Type B pancreatic cell (in vitro differentiated cells): ENCODE data around the gene FRAS1. TPM values are rescaled to one million over a fixed set of nuclear protein-coding genes. Genes with fewer than 3 reads are reported as not detected.

Experiments
- DNase-seq: peaks from one replicate; pipeline ENCODE4 v3.0.0; 2021; ENCODE audit warnings: mixed read lengths; ENCODE audit not compliant: unreplicated experiment; ENCODE audit errors: extremely low spot score
- H3K27ac Mint-ChIP-seq: 2 replicates; pipeline ENCODE4 v1.8.0; 2021; ENCODE audit warnings: mild to moderate bottlenecking, mixed read lengths
- H3K27me3 Mint-ChIP-seq: 2 replicates; pipeline ENCODE4 v1.8.0; 2021; ENCODE audit warnings: mixed read lengths
- H3K36me3 Mint-ChIP-seq: 2 replicates; pipeline ENCODE4 v1.8.0; 2021; ENCODE audit warnings: mixed read lengths
- H3K4me1 Mint-ChIP-seq: one replicate; pipeline ENCODE4 v1.8.0; 2021; ENCODE audit warnings: mixed read lengths; ENCODE audit not compliant: unreplicated experiment
- H3K4me3 Mint-ChIP-seq: 2 replicates; pipeline ENCODE4 v1.8.0; 2021; ENCODE audit warnings: mild to moderate bottlenecking, mixed read lengths
- H3K9me3 Mint-ChIP-seq: 2 replicates; pipeline ENCODE4 v1.8.0; 2021; ENCODE audit warnings: mixed read lengths
- total RNA-seq: library from RNA; stranded (reverse); gene quantifications from 2 replicates; pipeline ENCODE4 v1.2.1, GENCODE V29; 2021; ENCODE audit warnings: low replicate concordance
- TF ChIP-seq, protein P1 (sequence below): fragments of 200-600 bp; sonication (generic); conservative IDR thresholded peaks from 2 replicates; pipeline ENCODE4 v1.5.0; 2021; ENCODE audit warnings: antibody characterized with exemption, mild to moderate bottlenecking

FRAS1 gene
- total RNA-seq, 1 donor from 2014 or later: 37.7 TPM

DNA sequence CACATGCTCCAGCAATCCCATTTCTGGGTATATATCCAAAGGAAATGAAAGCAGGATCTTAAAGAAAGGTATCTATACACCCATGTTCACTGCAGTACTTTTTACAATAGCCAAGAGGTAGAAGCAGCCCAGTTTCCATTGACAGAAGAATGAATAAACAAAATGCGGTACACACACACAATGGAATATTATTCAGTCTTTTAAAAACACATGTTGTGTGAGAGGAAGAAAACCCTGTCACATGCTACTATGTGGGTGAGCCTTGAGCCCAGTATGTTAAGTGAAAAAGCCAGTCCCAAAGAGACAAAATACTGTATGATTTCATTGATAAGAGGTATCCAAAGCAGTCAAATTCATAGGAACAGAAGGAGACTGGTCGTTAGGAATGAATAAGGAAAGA lies 500.7 kb downstream of the FRAS1 start:
- peaks cover 3% of the 10 kb centered on the region for H3K36me3 Mint-ChIP-seq
- DNase-seq: no peak
- TF ChIP-seq, protein P1, sequence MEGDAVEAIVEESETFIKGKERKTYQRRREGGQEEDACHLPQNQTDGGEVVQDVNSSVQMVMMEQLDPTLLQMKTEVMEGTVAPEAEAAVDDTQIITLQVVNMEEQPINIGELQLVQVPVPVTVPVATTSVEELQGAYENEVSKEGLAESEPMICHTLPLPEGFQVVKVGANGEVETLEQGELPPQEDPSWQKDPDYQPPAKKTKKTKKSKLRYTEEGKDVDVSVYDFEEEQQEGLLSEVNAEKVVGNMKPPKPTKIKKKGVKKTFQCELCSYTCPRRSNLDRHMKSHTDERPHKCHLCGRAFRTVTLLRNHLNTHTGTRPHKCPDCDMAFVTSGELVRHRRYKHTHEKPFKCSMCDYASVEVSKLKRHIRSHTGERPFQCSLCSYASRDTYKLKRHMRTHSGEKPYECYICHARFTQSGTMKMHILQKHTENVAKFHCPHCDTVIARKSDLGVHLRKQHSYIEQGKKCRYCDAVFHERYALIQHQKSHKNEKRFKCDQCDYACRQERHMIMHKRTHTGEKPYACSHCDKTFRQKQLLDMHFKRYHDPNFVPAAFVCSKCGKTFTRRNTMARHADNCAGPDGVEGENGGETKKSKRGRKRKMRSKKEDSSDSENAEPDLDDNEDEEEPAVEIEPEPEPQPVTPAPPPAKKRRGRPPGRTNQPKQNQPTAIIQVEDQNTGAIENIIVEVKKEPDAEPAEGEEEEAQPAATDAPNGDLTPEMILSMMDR: no peak
- no peaks in the 10 kb centered on the region for H3K27me3 Mint-ChIP-seq
- no peak overlapping the region for H3K4me3 Mint-ChIP-seq
- H3K4me1 Mint-ChIP-seq: peaks cover 22% of the 10 kb centered on the region
- H3K27ac Mint-ChIP-seq: peak overlapping the region; percentile 88
- H3K9me3 Mint-ChIP-seq: no peaks in the 10 kb centered on the region

GRCh38 chr4:78558410-78558809 lies 501.3 kb downstream of the FRAS1 start:
- no peak for DNase-seq
- peaks cover 19% of the 10 kb centered on the region for H3K4me1 Mint-ChIP-seq
- peak overlapping the region; percentile 88 for H3K27ac Mint-ChIP-seq

GRCh38 chr4:78560296-78560963 lies 503.3 kb downstream of the FRAS1 start:
- no peak for DNase-seq
- H3K9me3 Mint-ChIP-seq: no peaks in the 10 kb centered on the region
- H3K27me3 Mint-ChIP-seq: no peaks in the 10 kb centered on the region
- no peak overlapping the region for H3K4me3 Mint-ChIP-seq
- TF ChIP-seq, protein P1: no peak
- peaks cover 3% of the 10 kb centered on the region for H3K36me3 Mint-ChIP-seq
- H3K27ac Mint-ChIP-seq: peak overlapping the region; percentile 65
- peaks cover 23% of the 10 kb centered on the region for H3K4me1 Mint-ChIP-seq

More at GRCh38 chr4:78558410-78558809, 501.3 kb downstream of the FRAS1 start:
- H3K27me3 Mint-ChIP-seq: no peaks in the 10 kb centered on the region
- peaks cover 3% of the 10 kb centered on the region for H3K36me3 Mint-ChIP-seq
- H3K4me3 Mint-ChIP-seq: no peak overlapping the region
- H3K9me3 Mint-ChIP-seq: no peaks in the 10 kb centered on the region
- TF ChIP-seq, protein P1: no peak

DNA sequence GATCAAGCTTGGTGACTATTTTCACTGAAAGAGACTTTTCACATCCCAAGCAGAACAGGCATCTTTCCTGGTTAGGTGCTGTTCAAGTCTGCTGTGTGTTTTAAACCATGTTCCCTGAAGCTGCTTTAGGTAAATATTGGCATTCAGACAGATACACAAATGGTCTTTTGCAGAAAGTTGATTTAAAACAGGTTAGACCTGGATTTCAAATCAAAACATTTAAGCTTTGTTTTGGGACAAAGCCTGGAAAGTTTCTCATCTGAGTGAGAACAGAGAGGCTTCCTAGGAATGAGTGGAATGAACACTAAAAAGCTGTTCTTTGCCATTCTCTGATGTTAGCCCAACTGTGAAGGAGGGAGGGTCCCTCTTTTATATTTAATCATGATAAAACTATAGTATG lies 504.6 kb downstream of the FRAS1 start:
- H3K36me3 Mint-ChIP-seq: no peaks in the 10 kb centered on the region
- H3K27me3 Mint-ChIP-seq: no peaks in the 10 kb centered on the region
- H3K27ac Mint-ChIP-seq: peak overlapping the region; percentile 59
- TF ChIP-seq, protein P1: no peak
- peak overlapping the region; percentile 34 for H3K4me3 Mint-ChIP-seq
- H3K4me1 Mint-ChIP-seq: peaks cover 34% of the 10 kb centered on the region
- no peaks in the 10 kb centered on the region for H3K9me3 Mint-ChIP-seq
- no peak for DNase-seq

GRCh38 chr4:78562687-78563086 lies 505.6 kb downstream of the FRAS1 start:
- Mint-ChIP-seq H3K4me3 (no peak overlapping the region), H3K4me1 (peaks cover 43% of the 10 kb centered on the region), H3K27me3 (no peaks in the 10 kb centered on the region), H3K27ac (peak overlapping the region; percentile 59), H3K9me3 (no peaks in the 10 kb centered on the region), H3K36me3 (no peaks in the 10 kb centered on the region)
- no peak for DNase-seq
- TF ChIP-seq, protein P1: no peak
